MM.1S (cell line): ENCODE measurements around the gene LANCL2.

Experiments
- EZH2phosphoT487 ChIP-seq: fragments of 300-600 bp; sonication (generic); IDR thresholded peaks from 2 replicates; pipeline ENCODE4 v1.6.1; 2018; ENCODE audit warnings: antibody characterized with exemption, low read length
- TF ChIP-seq, protein P1 (sequence below): fragments of 300-600 bp; sonication (generic); IDR thresholded peaks from 2 replicates; pipeline ENCODE4 v1.5.1; 2016; ENCODE audit warnings: antibody characterized with exemption, low read length, mixed read lengths

DNA sequence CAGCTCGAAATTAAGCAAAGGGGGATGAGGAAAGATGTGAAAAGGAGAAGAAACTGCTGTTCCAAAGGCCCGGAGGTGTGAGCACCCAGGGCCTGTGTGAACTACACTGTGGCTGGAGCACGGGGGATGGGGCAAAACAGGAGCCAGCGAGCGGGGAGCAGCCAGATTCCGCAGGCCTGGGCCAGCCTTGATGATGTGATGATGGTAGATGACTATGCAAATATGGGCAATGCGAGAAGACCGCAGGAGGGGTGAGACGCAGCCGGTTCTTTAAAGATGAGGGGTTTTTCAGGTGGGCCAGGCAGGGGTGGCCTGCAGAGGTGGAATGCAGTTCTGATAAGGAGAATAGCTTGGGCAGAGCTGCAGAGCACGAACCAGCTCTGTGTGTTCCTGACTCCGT is 61.5 kb downstream of the LANCL2 start:
- TF ChIP-seq, protein P1, sequence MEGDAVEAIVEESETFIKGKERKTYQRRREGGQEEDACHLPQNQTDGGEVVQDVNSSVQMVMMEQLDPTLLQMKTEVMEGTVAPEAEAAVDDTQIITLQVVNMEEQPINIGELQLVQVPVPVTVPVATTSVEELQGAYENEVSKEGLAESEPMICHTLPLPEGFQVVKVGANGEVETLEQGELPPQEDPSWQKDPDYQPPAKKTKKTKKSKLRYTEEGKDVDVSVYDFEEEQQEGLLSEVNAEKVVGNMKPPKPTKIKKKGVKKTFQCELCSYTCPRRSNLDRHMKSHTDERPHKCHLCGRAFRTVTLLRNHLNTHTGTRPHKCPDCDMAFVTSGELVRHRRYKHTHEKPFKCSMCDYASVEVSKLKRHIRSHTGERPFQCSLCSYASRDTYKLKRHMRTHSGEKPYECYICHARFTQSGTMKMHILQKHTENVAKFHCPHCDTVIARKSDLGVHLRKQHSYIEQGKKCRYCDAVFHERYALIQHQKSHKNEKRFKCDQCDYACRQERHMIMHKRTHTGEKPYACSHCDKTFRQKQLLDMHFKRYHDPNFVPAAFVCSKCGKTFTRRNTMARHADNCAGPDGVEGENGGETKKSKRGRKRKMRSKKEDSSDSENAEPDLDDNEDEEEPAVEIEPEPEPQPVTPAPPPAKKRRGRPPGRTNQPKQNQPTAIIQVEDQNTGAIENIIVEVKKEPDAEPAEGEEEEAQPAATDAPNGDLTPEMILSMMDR = no peak
- TF ChIP-seq EZH2phosphoT487 = no peak
